Hepatocyte (in vitro differentiated cells): ENCODE measurements around the gene CBY2.

Experiments used
- EZH2 ChIP-seq: fragments of 200-600 bp; sonication (generic); IDR thresholded peaks from 2 replicates; pipeline ENCODE4 v1.6.1; 2016; ENCODE audit warnings: antibody characterized with exemption, mild to moderate bottlenecking, borderline replicate concordance
- EZH2phosphoT487 ChIP-seq: fragments of 200-600 bp; sonication (generic); IDR thresholded peaks from one replicate; pipeline ENCODE4 v1.6.1; 2018; ENCODE audit warnings: antibody characterized with exemption, mild to moderate bottlenecking, low read depth, moderate library complexity; ENCODE audit not compliant: unreplicated experiment, severe bottlenecking

GRCh38 chr13:45742985-45743384 is 40.9 kb downstream of the CBY2 start:
- TF ChIP-seq EZH2phosphoT487 (no peak), EZH2 (no peak)
